Adrenal gland (tissue), 5 donors: ENCODE data around the gene XRN1.

ENCODE experiments used
- POLR2A ChIP-seq, 2 donors: fragments of 450-650 bp; IDR thresholded peaks; one replicate each; pipeline ENCODE4 v1.6.1; 2017; ENCODE audit warnings: antibody characterized with exemption in 2 of 2, mild to moderate bottlenecking in 2 of 2, moderate library complexity in 1 of 2
- TF ChIP-seq, protein P1 (sequence below), 6 experiments: fragments of 450-650 bp in 4 of 6; fragments of 200-600 bp in 2 of 6; sonication (generic) in 1 of 6; IDR thresholded peaks; 1 replicate in 5 of 6; 2 replicates in 1 of 6; pipeline versions ENCODE4 v1.5.1 to v1.8.0; 2016 to 2021; ENCODE audit warnings: antibody characterized with exemption in 6 of 6, mild to moderate bottlenecking in 2 of 6, moderate library complexity in 1 of 6
- donor health status: DM: no; HTN: no; CAD: no.

DNA sequence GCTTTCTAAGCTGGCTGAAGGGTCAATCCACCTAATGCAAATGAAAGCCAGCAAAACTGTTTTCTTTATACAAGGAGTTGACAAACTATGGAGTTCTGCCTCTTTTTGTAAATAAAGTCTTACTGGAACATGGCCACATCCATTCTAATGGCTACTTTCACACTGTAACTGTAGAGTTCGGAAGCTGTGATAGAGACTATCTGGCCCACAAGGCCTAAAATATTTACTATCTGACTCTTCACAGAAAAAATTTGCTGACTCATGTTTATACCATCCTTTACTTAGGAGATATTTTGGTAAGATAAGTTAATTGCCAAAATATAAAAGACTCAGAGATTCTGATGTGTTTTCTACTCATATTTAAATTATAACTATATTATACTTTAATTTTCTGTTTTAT, 128.7 kb downstream of the XRN1 start:
- TF ChIP-seq, protein P1, sequence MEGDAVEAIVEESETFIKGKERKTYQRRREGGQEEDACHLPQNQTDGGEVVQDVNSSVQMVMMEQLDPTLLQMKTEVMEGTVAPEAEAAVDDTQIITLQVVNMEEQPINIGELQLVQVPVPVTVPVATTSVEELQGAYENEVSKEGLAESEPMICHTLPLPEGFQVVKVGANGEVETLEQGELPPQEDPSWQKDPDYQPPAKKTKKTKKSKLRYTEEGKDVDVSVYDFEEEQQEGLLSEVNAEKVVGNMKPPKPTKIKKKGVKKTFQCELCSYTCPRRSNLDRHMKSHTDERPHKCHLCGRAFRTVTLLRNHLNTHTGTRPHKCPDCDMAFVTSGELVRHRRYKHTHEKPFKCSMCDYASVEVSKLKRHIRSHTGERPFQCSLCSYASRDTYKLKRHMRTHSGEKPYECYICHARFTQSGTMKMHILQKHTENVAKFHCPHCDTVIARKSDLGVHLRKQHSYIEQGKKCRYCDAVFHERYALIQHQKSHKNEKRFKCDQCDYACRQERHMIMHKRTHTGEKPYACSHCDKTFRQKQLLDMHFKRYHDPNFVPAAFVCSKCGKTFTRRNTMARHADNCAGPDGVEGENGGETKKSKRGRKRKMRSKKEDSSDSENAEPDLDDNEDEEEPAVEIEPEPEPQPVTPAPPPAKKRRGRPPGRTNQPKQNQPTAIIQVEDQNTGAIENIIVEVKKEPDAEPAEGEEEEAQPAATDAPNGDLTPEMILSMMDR (IDR thresholded peaks at IDR 0.05), result no peak
- TF ChIP-seq POLR2A (IDR thresholded peaks at IDR 0.05), result no peak
